Measurements from ENCODE around the gene AR.

Gene AR

GRCh38 chrX:67543818-67544217 is at the start of gene AR:
TSS of gene AR (plus strand) at chrX:67544021. CDS start at chrX:67545147, 1,126 bp downstream.
- no peak for DNase-seq

- no peak for DNase-seq
Measured at GRCh38 chrX:67500617-67501016, 43.2 kb upstream of the AR start.

GRCh38 chrX:67503004-67503403 is 40.8 kb upstream of the AR start:
- no peak for DNase-seq

GRCh38 chrX:67503453-67503852 is 40.4 kb upstream of the AR start:
- DNase-seq: no peak

- DNase-seq: no peak
Measured at GRCh38 chrX:67520671-67521070, 23.1 kb upstream of the AR start.

- DNase-seq: no peak
Measured at GRCh38 chrX:67523002-67523681, 20.7 kb upstream of the AR start.

GRCh38 chrX:67523932-67524331 is 19.9 kb upstream of the AR start:
- no peak for DNase-seq

GRCh38 chrX:67524428-67524827 is 19.4 kb upstream of the AR start:
- DNase-seq: no peak

GRCh38 chrX:67524950-67525691 is 18.7 kb upstream of the AR start:
- DNase-seq: no peak

- no peak for DNase-seq
Measured at GRCh38 chrX:67536564-67536963, 7.3 kb upstream of the AR start.

GRCh38 chrX:67538383-67538782 is 5.4 kb upstream of the AR start:
- no peak for DNase-seq

GRCh38 chrX:67544281-67545035 is 637 bp downstream of the AR start:
- DNase-seq: no peak

- DNase-seq: peak; percentile 55
Measured at GRCh38 chrX:67545036-67545821, 1.4 kb downstream of the AR start.

- peak; percentile 50 for DNase-seq
Measured at GRCh38 chrX:67545893-67546495, 2.2 kb downstream of the AR start.

GRCh38 chrX:67546496-67547423 is 2.9 kb downstream of the AR start:
- DNase-seq: no peak

- DNase-seq: peak; percentile 58
Measured at GRCh38 chrX:67555578-67556203, 11.9 kb downstream of the AR start.

GRCh38 chrX:67558267-67558666 is 14.4 kb downstream of the AR start:
- DNase-seq: no peak

- no peak for DNase-seq
Measured at GRCh38 chrX:67563469-67564448, 19.9 kb downstream of the AR start.

- no peak for DNase-seq
Measured at GRCh38 chrX:67564475-67564874, 20.7 kb downstream of the AR start.

- no peak for DNase-seq
Measured at GRCh38 chrX:67568769-67569168, 24.9 kb downstream of the AR start.
